Measurements from ENCODE around the gene SPG11. TPM values are rescaled to one million over a fixed set of nuclear protein-coding genes. Genes with fewer than 3 reads are reported as not detected.

The SPG11 gene, protein sequence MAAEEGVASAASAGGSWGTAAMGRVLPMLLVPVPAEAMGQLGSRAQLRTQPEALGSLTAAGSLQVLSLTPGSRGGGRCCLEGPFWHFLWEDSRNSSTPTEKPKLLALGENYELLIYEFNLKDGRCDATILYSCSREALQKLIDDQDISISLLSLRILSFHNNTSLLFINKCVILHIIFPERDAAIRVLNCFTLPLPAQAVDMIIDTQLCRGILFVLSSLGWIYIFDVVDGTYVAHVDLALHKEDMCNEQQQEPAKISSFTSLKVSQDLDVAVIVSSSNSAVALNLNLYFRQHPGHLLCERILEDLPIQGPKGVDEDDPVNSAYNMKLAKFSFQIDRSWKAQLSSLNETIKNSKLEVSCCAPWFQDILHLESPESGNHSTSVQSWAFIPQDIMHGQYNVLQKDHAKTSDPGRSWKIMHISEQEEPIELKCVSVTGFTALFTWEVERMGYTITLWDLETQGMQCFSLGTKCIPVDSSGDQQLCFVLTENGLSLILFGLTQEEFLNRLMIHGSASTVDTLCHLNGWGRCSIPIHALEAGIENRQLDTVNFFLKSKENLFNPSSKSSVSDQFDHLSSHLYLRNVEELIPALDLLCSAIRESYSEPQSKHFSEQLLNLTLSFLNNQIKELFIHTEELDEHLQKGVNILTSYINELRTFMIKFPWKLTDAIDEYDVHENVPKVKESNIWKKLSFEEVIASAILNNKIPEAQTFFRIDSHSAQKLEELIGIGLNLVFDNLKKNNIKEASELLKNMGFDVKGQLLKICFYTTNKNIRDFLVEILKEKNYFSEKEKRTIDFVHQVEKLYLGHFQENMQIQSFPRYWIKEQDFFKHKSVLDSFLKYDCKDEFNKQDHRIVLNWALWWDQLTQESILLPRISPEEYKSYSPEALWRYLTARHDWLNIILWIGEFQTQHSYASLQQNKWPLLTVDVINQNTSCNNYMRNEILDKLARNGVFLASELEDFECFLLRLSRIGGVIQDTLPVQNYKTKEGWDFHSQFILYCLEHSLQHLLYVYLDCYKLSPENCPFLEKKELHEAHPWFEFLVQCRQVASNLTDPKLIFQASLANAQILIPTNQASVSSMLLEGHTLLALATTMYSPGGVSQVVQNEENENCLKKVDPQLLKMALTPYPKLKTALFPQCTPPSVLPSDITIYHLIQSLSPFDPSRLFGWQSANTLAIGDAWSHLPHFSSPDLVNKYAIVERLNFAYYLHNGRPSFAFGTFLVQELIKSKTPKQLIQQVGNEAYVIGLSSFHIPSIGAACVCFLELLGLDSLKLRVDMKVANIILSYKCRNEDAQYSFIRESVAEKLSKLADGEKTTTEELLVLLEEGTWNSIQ (N-terminal part only)
- total RNA-seq (10 to 100 TPM; 72.6 to 92.5 TPM), polyA plus RNA-seq (ENCODE audit: insufficient read length in 6 of 6) (10 to 100 TPM; 80.0 to 86.2 (median 83.2) TPM)
- long read RNA-seq, donor 1, partial matches to known transcripts = 0 of 1 reads
- long read RNA-seq, donor 1, other reads (novel, unspliced or antisense) = 0 of 1 reads
- long read RNA-seq, donor 2, partial matches to known transcripts = 0 of 3 reads
- long read RNA-seq, donor 2, other reads (novel, unspliced or antisense) = 0 of 3 reads
- long read RNA-seq, donor 3 = 0 reads
- long read RNA-seq, donor 4, partial matches to known transcripts = 1 of 5 reads
- long read RNA-seq, donor 4, other reads (novel, unspliced or antisense) = 1 of 5 reads
- long read RNA-seq, donor 5, partial matches to known transcripts = 2,443 of 2,588 reads
- long read RNA-seq, donor 5, other reads (novel, unspliced or antisense) = 145 of 2,588 reads
- long read RNA-seq, donor 6, partial matches to known transcripts = 0 of 3 reads
- long read RNA-seq, donor 6, other reads (novel, unspliced or antisense) = 0 of 3 reads
- long read RNA-seq, donor 7 = 0 reads
- long read RNA-seq, donor 8, partial matches to known transcripts = 0 of 4 reads
- long read RNA-seq, donor 8, other reads (novel, unspliced or antisense) = 0 of 4 reads
- long read RNA-seq, donor 9 = 0 reads
- long read RNA-seq, donor 10, partial matches to known transcripts = 1 of 1 reads
- long read RNA-seq, donor 10, other reads (novel, unspliced or antisense) = 0 of 1 reads
- long read RNA-seq, donor 11 = 0 reads
- long read RNA-seq, donor 12, partial matches to known transcripts = 5 of 7 reads
- long read RNA-seq, donor 12, other reads (novel, unspliced or antisense) = 0 of 7 reads

DNA sequence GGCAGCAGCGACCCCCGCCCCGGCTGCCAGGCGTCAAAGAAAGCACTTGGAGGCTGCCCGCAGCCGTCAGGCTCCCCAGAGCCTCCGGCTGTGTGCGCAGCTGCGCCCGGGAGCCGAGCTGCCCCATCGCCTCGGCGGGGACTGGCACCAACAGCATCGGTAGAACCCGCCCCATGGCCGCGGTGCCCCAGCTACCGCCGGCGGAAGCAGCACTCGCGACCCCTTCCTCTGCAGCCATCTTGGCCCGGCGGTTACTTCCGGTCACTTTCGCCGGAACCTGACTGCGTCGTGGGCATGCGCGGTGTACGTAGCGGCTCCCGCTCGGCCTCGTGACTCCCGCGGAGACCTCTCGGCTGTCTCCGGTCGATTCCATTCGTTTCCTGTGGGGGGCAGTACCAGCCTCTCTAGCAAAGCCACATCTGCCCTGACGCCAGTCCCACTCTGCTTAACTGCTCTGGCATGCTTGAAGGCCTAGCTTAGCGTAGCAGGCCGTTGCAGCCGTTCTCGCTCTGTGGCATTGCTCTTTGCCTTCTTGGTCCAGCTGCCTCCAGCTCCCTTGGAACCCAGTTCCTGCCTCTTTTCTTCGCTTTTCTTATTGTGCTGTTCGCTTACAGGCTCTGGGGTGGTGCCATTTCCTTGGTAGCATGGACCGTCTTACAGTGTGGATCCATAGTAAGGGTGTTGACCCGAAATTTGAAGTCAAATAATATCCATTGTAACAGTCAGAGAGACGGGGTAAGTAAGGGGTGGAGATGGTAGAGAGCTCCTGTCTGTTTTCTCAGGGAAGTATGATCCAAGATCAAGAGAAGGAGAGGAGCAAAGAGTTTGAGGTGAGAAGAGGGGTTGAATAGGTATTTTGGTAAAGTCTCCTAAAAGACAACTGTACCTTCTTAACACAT is at the start of gene SPG11:
SPG11 (minus strand) TSS at position 253 of the 899 bp plus-strand sequence; CDS start at position 238, 15 bp downstream.
- H3K4me3 ChIP-seq = peak within 1 kb of the TSS; percentile 95 to 100
- peak; percentile 92 to 99 (median 98) for DNase-seq
- H3K9me3 ChIP-seq = no peaks in the 10 kb centered on the region
- no peaks in the 10 kb centered on the region for H3K27me3 ChIP-seq
- intact Hi-C loops (cut with DNase I) = loop anchor here (5.0 to 10.0 kb wide), 2 partner anchors 71 to 74 kb away; partner anchors contain the start of gene TRIM69 (in 2 of the 2)
- peak; percentile 96 for ATAC-seq
- H3K36me3 ChIP-seq = peaks cover 0 to 14% of the 10 kb centered on the region in 2 donors
- peaks cover 5 to 57% of the 10 kb centered on the region in 2 donors for H3K4me1 ChIP-seq
- H3K27ac ChIP-seq = peak within 1 kb of the TSS; percentile 98 to 100
- TF ChIP-seq, protein P1, sequence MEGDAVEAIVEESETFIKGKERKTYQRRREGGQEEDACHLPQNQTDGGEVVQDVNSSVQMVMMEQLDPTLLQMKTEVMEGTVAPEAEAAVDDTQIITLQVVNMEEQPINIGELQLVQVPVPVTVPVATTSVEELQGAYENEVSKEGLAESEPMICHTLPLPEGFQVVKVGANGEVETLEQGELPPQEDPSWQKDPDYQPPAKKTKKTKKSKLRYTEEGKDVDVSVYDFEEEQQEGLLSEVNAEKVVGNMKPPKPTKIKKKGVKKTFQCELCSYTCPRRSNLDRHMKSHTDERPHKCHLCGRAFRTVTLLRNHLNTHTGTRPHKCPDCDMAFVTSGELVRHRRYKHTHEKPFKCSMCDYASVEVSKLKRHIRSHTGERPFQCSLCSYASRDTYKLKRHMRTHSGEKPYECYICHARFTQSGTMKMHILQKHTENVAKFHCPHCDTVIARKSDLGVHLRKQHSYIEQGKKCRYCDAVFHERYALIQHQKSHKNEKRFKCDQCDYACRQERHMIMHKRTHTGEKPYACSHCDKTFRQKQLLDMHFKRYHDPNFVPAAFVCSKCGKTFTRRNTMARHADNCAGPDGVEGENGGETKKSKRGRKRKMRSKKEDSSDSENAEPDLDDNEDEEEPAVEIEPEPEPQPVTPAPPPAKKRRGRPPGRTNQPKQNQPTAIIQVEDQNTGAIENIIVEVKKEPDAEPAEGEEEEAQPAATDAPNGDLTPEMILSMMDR (IDR thresholded peaks at IDR 0.05) = peak; percentile 91 to 99

DNA sequence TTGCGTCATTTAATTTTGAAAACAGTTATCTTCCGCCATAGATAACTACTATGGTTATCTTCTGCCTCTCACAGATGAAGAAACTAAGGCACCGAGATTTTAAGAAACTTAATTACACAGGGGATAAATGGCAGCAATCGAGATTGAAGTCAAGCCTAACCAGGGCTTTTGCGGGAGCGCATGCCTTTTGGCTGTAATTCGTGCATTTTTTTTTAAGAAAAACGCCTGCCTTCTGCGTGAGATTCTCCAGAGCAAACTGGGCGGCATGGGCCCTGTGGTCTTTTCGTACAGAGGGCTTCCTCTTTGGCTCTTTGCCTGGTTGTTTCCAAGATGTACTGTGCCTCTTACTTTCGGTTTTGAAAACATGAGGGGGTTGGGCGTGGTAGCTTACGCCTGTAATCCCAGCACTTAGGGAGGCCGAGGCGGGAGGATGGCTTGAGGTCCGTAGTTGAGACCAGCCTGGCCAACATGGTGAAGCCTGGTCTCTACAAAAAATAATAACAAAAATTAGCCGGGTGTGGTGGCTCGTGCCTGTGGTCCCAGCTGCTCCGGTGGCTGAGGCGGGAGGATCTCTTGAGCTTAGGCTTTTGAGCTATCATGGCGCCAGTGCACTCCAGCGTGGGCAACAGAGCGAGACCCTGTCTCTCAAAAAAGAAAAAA is 49.0 kb upstream of the SPG11 start:
- Histone ChIP-seq H3K27me3 (no peaks in the 10 kb centered on the region), H3K4me1 (peaks cover 18 to 59% of the 10 kb centered on the region in 2 donors), H3K4me3 (peak overlapping the region; percentile 62 to 92), H3K36me3 (peaks cover 0 to 47% of the 10 kb centered on the region in 2 donors), H3K9me3 (no peaks in the 10 kb centered on the region), H3K27ac (peak overlapping the region; percentile 98 to 100)
- peak; percentile 76 to 91 (median 79) for DNase-seq
- TF ChIP-seq, protein P1 (IDR thresholded peaks at IDR 0.05) = no peak
- ATAC-seq = peak; percentile 67
- intact Hi-C loops (cut with DNase I) = no loop called here

DNA sequence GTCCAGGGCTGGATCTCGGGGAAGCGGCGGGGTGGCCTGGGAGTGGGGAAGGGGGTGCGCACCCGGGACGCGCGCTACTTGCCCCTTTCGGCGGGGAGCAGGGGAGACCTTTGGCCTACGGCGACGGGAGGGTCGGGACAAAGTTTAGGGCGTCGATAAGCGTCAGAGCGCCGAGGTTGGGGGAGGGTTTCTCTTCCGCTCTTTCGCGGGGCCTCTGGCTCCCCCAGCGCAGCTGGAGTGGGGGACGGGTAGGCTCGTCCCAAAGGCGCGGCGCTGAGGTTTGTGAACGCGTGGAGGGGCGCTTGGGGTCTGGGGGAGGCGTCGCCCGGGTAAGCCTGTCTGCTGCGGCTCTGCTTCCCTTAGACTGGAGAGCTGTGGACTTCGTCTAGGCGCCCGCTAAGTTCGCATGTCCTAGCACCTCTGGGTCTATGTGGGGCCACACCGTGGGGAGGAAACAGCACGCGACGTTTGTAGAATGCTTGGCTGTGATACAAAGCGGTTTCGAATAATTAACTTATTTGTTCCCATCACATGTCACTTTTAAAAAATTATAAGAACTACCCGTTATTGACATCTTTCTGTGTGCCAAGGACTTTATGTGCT is 48.4 kb upstream of the SPG11 start:
- TF ChIP-seq, protein P1 (IDR thresholded peaks at IDR 0.05) = no peak
- intact Hi-C loops (cut with DNase I) = no loop called here
- peak overlapping the region; percentile 98 to 100 for H3K27ac ChIP-seq
- no peaks in the 10 kb centered on the region for H3K9me3 ChIP-seq
- ATAC-seq (peak; percentile 51), DNase-seq (peak in 3 of 4 donors; percentile 62 to 89 (median 69))
- H3K4me3 ChIP-seq = peak overlapping the region; percentile 62 to 92
- peaks cover 0 to 40% of the 10 kb centered on the region in 2 donors for H3K36me3 ChIP-seq
- H3K4me1 ChIP-seq = peaks cover 18 to 54% of the 10 kb centered on the region in 2 donors
- no peaks in the 10 kb centered on the region for H3K27me3 ChIP-seq

Measured in left lung (tissue), 14 donors.